IMR-90 (cell line): ENCODE data around the gene MAP2K2. TPM values are rescaled to one million over a fixed set of nuclear protein-coding genes. Genes with fewer than 3 reads are reported as not detected.
A peak's percentile ranks its signal among the peaks of the same experiment; 100 is the strongest.

Experiments
- ATAC-seq: fragments of 200-7000 bp; cut with Tn5 transposase; 2 replicates; pipeline ENCODE4 v1.9.1; 2020; ENCODE audit warnings: low read depth, mild to moderate bottlenecking, moderate library complexity
- BruUV-seq: library from RNA; stranded (reverse); fragments of 400-500 nt; replicated peaks from 2 replicates; lab custom pipeline; 2021; lab: Mats Ljungman, UMichigan
- CTCF ChIA-PET: fragments of 300-600 bp; formaldehyde crosslinking; extraction: SDS; loops from one replicate; lab custom pipeline; 2021; ENCODE audit warnings: antibody characterized with exemption; lab: Yijun Ruan, JAX
- POLR2A ChIA-PET: fragments of 300-600 bp; sonication (Branson Sonifier 250); formaldehyde crosslinking; loops from one replicate; lab custom pipeline; 2022; ENCODE audit warnings: antibody characterized with exemption; ENCODE audit not compliant: unreplicated experiment; lab: Charles Lee
- DNase-seq: peaks from one replicate; pipeline ENCODE4 v3.0.0; 2013
- H2AFZ ChIP-seq: replicated peaks from 2 replicates; pipeline ENCODE3; 2013; ENCODE audit warnings: low read length, mild to moderate bottlenecking; ENCODE audit not compliant: poor library complexity
- H2AK5ac ChIP-seq: 2 replicates; pipeline ENCODE4 v1.6.1; 2013; ENCODE audit warnings: low read depth, low read length, inconsistent platforms
- H2AK9ac ChIP-seq: replicated peaks from 2 replicates; pipeline ENCODE3; 2013; ENCODE audit warnings: mild to moderate bottlenecking, low read depth, low read length, moderate library complexity; ENCODE audit not compliant: poor library complexity
- H2BK120ac ChIP-seq: 2 replicates; pipeline ENCODE4 v1.6.1; 2013; ENCODE audit warnings: low read depth, low read length, inconsistent platforms
- H2BK15ac ChIP-seq: 3 replicates; pipeline ENCODE4 v1.6.1; 2013; ENCODE audit warnings: low read depth, low read length, inconsistent platforms
- H2BK20ac ChIP-seq: 2 replicates; pipeline ENCODE4 v1.6.1; 2013; ENCODE audit warnings: low read depth, mild to moderate bottlenecking, inconsistent platforms, low read length, moderate library complexity
- H2BK5ac ChIP-seq: 2 replicates; pipeline ENCODE4 v1.6.1; 2013; ENCODE audit warnings: mild to moderate bottlenecking, low read depth, low read length, inconsistent platforms; ENCODE audit not compliant: poor library complexity, severe bottlenecking
- H3K14ac ChIP-seq: replicated peaks from 2 replicates; pipeline ENCODE4 v1.6.1; 2013; ENCODE audit warnings: low read depth, low read length, inconsistent platforms
- H3K18ac ChIP-seq: 2 replicates; pipeline ENCODE4 v1.6.1; 2013; ENCODE audit warnings: low read depth, low read length, control low read depth
- H3K23ac ChIP-seq: 2 replicates; pipeline ENCODE4 v1.6.1; 2013; ENCODE audit warnings: low read depth, low read length, inconsistent platforms
- H3K27ac ChIP-seq: 2 replicates; pipeline ENCODE4 v1.5.1; 2013; ENCODE audit warnings: mild to moderate bottlenecking, control low read depth, low read length; ENCODE audit not compliant: insufficient read depth
- H3K27me3 ChIP-seq: 2 replicates; pipeline ENCODE4 v1.6.1; 2013; ENCODE audit warnings: low read length; ENCODE audit not compliant: control insufficient read depth, insufficient read depth
- H3K36me3 ChIP-seq: 2 replicates; pipeline ENCODE4 v1.6.1; 2013; ENCODE audit warnings: low read length, mixed read lengths; ENCODE audit not compliant: control insufficient read depth, insufficient read depth
- H3K4ac ChIP-seq: 2 replicates; pipeline ENCODE4 v1.6.1; 2013; ENCODE audit warnings: low read depth, low read length, inconsistent platforms
- H3K4me1 ChIP-seq: 2 replicates; pipeline ENCODE4 v1.6.1; 2013; ENCODE audit warnings: low read length, mixed read lengths; ENCODE audit not compliant: control insufficient read depth, insufficient read depth
- H3K4me2 ChIP-seq: 2 replicates; pipeline ENCODE4 v1.6.1; 2013; ENCODE audit warnings: low read depth, mild to moderate bottlenecking, control low read depth, low read length, moderate library complexity
- H3K4me3 ChIP-seq: 2 replicates; pipeline ENCODE4 v1.5.1; 2013; ENCODE audit warnings: low read depth, mild to moderate bottlenecking, control low read depth, low read length, moderate library complexity; ENCODE audit not compliant: insufficient read depth
- H3K56ac ChIP-seq: 2 replicates; pipeline ENCODE4 v1.6.1; 2013; ENCODE audit warnings: low read length, inconsistent platforms; ENCODE audit not compliant: insufficient read depth; ENCODE audit errors: extremely low read depth
- H3K79me1 ChIP-seq, 2 experiments: 2 replicates each; pipeline ENCODE4 v1.6.1; 2013; ENCODE audit warnings: low read length in 2 of 2, inconsistent platforms in 1 of 2, low read depth in 1 of 2
- H3K9ac ChIP-seq: 2 replicates; pipeline ENCODE4 v1.6.1; 2013; ENCODE audit warnings: low read depth, low read length, control low read depth
- H3K9me1 ChIP-seq: 2 replicates; pipeline ENCODE4 v1.6.1; 2013; ENCODE audit warnings: low read length, inconsistent platforms; ENCODE audit not compliant: insufficient read depth
- H3K9me3 ChIP-seq: 2 replicates; pipeline ENCODE4 v1.6.1; 2013; ENCODE audit warnings: low read length; ENCODE audit not compliant: control insufficient read depth, insufficient read depth
- H4K20me1 ChIP-seq: 2 replicates; pipeline ENCODE4 v1.6.1; 2013; ENCODE audit warnings: low read length, inconsistent platforms; ENCODE audit not compliant: insufficient read depth
- H4K5ac ChIP-seq: 2 replicates; pipeline ENCODE4 v1.6.1; 2013; ENCODE audit warnings: mild to moderate bottlenecking, low read depth, low read length, control low read depth
- H4K8ac ChIP-seq, 2 experiments: 2 replicates each; pipeline ENCODE4 v1.6.1; 2013; ENCODE audit warnings: low read depth in 2 of 2, low read length in 2 of 2, control low read depth in 1 of 2, inconsistent platforms in 1 of 2
- H4K91ac ChIP-seq: 2 replicates; pipeline ENCODE4 v1.6.1; 2013; ENCODE audit warnings: low read depth, low read length, inconsistent platforms; ENCODE audit not compliant: insufficient read depth
- BHLHE40 ChIP-seq: fragments of 150-350 bp; IDR thresholded peaks from 2 replicates; pipeline ENCODE4 v1.6.1; 2016; ENCODE audit warnings: mild to moderate bottlenecking, low read depth, low read length
- CEBPB ChIP-seq: IDR thresholded peaks from 2 replicates; pipeline ENCODE4 v1.6.1; 2012; ENCODE audit warnings: low read depth, low read length, improper control_type of control experiment
- CHD1 ChIP-seq: IDR thresholded peaks from 2 replicates; pipeline ENCODE4 v1.6.1; 2012; ENCODE audit warnings: low read depth, low read length, improper control_type of control experiment
- FOS ChIP-seq: fragments of 150-350 bp; IDR thresholded peaks from 2 replicates; pipeline ENCODE4 v1.6.1; 2016; ENCODE audit warnings: low read depth, low read length
- MAFK ChIP-seq: IDR thresholded peaks from 2 replicates; pipeline ENCODE4 v1.6.1; 2012; ENCODE audit warnings: low read depth, low read length, improper control_type of control experiment
- MXI1 ChIP-seq: IDR thresholded peaks from 2 replicates; pipeline ENCODE4 v1.6.1; 2012; ENCODE audit warnings: low read depth, mild to moderate bottlenecking, low read length, moderate library complexity, borderline replicate concordance
- NFE2L2 ChIP-seq: fragments of 150-350 bp; IDR thresholded peaks from 2 replicates; pipeline ENCODE4 v1.6.1; 2016; ENCODE audit warnings: low read depth, mild to moderate bottlenecking, low read length
- POLR2A ChIP-seq: IDR thresholded peaks from 2 replicates; pipeline ENCODE4 v1.6.1; 2012; ENCODE audit warnings: mild to moderate bottlenecking, low read depth, low read length
- RAD21 ChIP-seq: IDR thresholded peaks from 2 replicates; pipeline ENCODE4 v1.6.1; 2012; ENCODE audit warnings: low read length, improper control_type of control experiment
- RCOR1 ChIP-seq: IDR thresholded peaks from 2 replicates; pipeline ENCODE4 v1.6.1; 2012; ENCODE audit warnings: mild to moderate bottlenecking, low read length, improper control_type of control experiment; ENCODE audit not compliant: insufficient replicate concordance
- RFX5 ChIP-seq: IDR thresholded peaks from 2 replicates; pipeline ENCODE4 v1.8.0; 2012; ENCODE audit warnings: low read depth, mild to moderate bottlenecking, low read length, moderate library complexity
- SMC3 ChIP-seq: fragments of 150-350 bp; IDR thresholded peaks from 2 replicates; pipeline ENCODE4 v1.6.1; 2016; ENCODE audit warnings: low read depth, mild to moderate bottlenecking, antibody characterized with exemption, low read length, moderate library complexity
- WGBS, 2 experiments: methylation state at CpG; one replicate each; pipeline versions ENCODE4 v1.1.5 to v1.1.7; 2013; ENCODE audit warnings: missing lambda C conversion rate in 2 of 2; ENCODE audit not compliant: insufficient read length in 1 of 2; ENCODE audit errors: extremely low coverage in 2 of 2; 5-methylcytosine and 5-hydroxymethylcytosine counted together
- dilution Hi-C: fragments of 300-500 bp; cut with HindIII; formaldehyde crosslinking; loops from one replicate; pipeline ENCODE4 v1.14.3; 2018; ENCODE audit warnings: low sequenced_read_pairs; ENCODE audit not compliant: unreplicated experiment
- in situ Hi-C: fragments of 300-500 bp; cut with MboI; formaldehyde crosslinking; loops from 3 replicates; pipeline ENCODE4 v1.14.3; 2019; ENCODE audit warnings: low sequenced_read_pairs, inconsistent platforms, mixed read lengths
- intact Hi-C: fragments of 100-400 bp; cut with micrococcal nuclease; formaldehyde crosslinking; loops from 2 replicates; pipeline ENCODE4 v1.10.0; 2022
- polyA plus RNA-seq, 3 experiments: library from polyadenylated mRNA; depleted of rRNA; stranded (reverse); fragments of >200 nt; gene quantifications; 2 replicates each; pipeline ENCODE4 v1.2.3, GENCODE V29; 2012; ENCODE audit warnings: low replicate concordance in 1 of 3
- total RNA-seq: library from RNA; depleted of rRNA; stranded (reverse); fragments of >200 nt; gene quantifications from 2 replicates; pipeline ENCODE4 v1.2.3, GENCODE V29; 2012
- TF ChIP-seq, protein P1 (sequence below): fragments of 150-350 bp; IDR thresholded peaks from 2 replicates; pipeline ENCODE4 v1.6.1; 2016; ENCODE audit warnings: low read depth, mild to moderate bottlenecking, low read length, moderate library complexity, borderline replicate concordance
- TF ChIP-seq, protein P2 (sequence below): conservative IDR thresholded peaks from 2 replicates; pipeline ENCODE4 v1.5.1; 2012; ENCODE audit warnings: mild to moderate bottlenecking, low read depth, low read length, improper control_type of control experiment

MAP2K2 gene
- total and polyA plus RNA-seq, 2 of the 4 experiments (the other 2 are of a cell fraction), result 115 to 151 TPM

GRCh38 chr19:4057931-4058692 is 65.8 kb downstream of the MAP2K2 start:
- Histone ChIP-seq H2AK5ac (peak overlapping the region; percentile 77), H3K36me3 (peaks cover 36% of the 10 kb centered on the region), H4K8ac (peak overlapping the region; percentile 45 to 79; a peak in 1 of 4 replicates), H4K91ac (peak overlapping the region; percentile 66), H3K4ac (peak overlapping the region; percentile 83), H3K79me1 (peaks cover 3 to 55% of the 10 kb centered on the region in 2 experiments; a peak in 3 of 4 replicates), H2BK20ac (no peak overlapping the region), H2BK15ac (no peak overlapping the region), H4K20me1 (peaks cover 95% of the 10 kb centered on the region), H3K9me1 (peaks cover 6% of the 10 kb centered on the region), H3K27ac (peak overlapping the region; percentile 92), H3K4me1 (peaks cover 41% of the 10 kb centered on the region), H2AFZ (peak overlapping the region; percentile 49), H2BK5ac (peak overlapping the region; percentile 90), H3K23ac (no peak overlapping the region; the same call in 1 of the 2 replicates), H3K56ac (peak overlapping the region; percentile 28; the same call in 1 of the 2 replicates), H2AK9ac (peak overlapping the region; percentile 97), H4K5ac (peak overlapping the region; percentile 50), H3K9me3 (no peaks in the 10 kb centered on the region), H3K14ac (peak overlapping the region; percentile 63), H3K4me2 (peak overlapping the region; percentile 23; the same call in 1 of the 2 replicates), H3K27me3 (no peaks in the 10 kb centered on the region), H3K9ac (peak overlapping the region; percentile 58), H2BK120ac (peak overlapping the region; percentile 22; the same call in 1 of the 2 replicates), H3K4me3 (no peak overlapping the region), H3K18ac (peak overlapping the region; percentile 4; the same call in 1 of the 2 replicates)
- dilution Hi-C loops, result no loop called here
- intact Hi-C loops, result no loop called here
- POLR2A ChIA-PET, result interaction anchor here (0.6 kb wide), 2 partner anchors 11 to 163 kb away, joined by 3 to 5 read pairs; no protein-coding TSS in a partner anchor
- DNase-seq (peak; percentile 85), ATAC-seq (peak; percentile 81)
- CTCF ChIA-PET, result no interaction called here
- 29% methylated on average over 8 of the region's 22 CpGs; no CpG with 5 or more reads in 1 of the 2 experiments for WGBS, 2 experiments
- in situ Hi-C loops, result no loop called here
- BruUV-seq, result no TSS peak
- TF ChIP-seq BHLHE40 (peak; percentile 28; the same call in 1 of the 2 replicates), SMC3 (peak; percentile 2; the same call in 1 of the 2 replicates), RAD21 (no peak), FOS (peak; percentile 86; the same call in 1 of the 2 replicates), MXI1 (no peak), CEBPB (peak; percentile 97), MAFK (no peak), RFX5 (no peak), NFE2L2 (no peak), CHD1 (no peak), RCOR1 (peak; percentile 94), POLR2A (no peak)
- TF ChIP-seq, protein P1, sequence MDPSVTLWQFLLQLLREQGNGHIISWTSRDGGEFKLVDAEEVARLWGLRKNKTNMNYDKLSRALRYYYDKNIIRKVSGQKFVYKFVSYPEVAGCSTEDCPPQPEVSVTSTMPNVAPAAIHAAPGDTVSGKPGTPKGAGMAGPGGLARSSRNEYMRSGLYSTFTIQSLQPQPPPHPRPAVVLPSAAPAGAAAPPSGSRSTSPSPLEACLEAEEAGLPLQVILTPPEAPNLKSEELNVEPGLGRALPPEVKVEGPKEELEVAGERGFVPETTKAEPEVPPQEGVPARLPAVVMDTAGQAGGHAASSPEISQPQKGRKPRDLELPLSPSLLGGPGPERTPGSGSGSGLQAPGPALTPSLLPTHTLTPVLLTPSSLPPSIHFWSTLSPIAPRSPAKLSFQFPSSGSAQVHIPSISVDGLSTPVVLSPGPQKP, result no peak
- TF ChIP-seq, protein P2, sequence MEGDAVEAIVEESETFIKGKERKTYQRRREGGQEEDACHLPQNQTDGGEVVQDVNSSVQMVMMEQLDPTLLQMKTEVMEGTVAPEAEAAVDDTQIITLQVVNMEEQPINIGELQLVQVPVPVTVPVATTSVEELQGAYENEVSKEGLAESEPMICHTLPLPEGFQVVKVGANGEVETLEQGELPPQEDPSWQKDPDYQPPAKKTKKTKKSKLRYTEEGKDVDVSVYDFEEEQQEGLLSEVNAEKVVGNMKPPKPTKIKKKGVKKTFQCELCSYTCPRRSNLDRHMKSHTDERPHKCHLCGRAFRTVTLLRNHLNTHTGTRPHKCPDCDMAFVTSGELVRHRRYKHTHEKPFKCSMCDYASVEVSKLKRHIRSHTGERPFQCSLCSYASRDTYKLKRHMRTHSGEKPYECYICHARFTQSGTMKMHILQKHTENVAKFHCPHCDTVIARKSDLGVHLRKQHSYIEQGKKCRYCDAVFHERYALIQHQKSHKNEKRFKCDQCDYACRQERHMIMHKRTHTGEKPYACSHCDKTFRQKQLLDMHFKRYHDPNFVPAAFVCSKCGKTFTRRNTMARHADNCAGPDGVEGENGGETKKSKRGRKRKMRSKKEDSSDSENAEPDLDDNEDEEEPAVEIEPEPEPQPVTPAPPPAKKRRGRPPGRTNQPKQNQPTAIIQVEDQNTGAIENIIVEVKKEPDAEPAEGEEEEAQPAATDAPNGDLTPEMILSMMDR, result peak; percentile 34
